Ammon's horn (tissue), 1 donor: ENCODE results near the gene FGD4.
"Not testable (repeated sequence)": the region's sequence is repeated elsewhere in the genome, so short reads cannot be mapped to it uniquely, and the experiment has no call there.

Experiments
- DNase-seq: peaks from one replicate; pipeline ENCODE4 v3.0.0-alpha.2; 2016; ENCODE audit warnings: low spot score

The FGD4 gene

DNA sequence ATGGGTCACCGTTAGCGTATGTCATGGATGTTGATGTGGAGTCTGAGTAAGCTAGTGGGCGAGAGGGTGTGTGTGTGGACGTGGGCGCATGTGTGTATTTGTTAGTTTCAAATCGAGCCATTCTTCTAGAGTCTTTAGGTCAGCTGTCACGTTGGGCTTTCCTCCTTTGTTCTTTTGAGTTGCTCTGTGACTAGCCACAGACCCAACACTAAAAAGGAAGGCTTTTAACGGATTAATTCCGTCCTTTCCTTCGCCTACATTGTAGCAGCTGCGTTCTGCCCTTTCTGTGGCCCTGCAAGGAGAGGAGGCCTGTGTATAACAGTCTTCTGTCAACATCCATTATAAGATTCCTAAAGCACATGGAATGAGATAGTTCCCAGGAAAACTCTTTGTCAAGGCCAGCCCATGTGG lies 162.6 kb downstream of the FGD4 start:
- DNase-seq, result no peak

GRCh38 chr12:32562413-32562812 lies 163.1 kb downstream of the FGD4 start:
- not testable (repeated sequence) for DNase-seq

- DNase-seq, result no peak
Measured at GRCh38 chr12:32566663-32567295, 167.4 kb downstream of the FGD4 start.

DNA sequence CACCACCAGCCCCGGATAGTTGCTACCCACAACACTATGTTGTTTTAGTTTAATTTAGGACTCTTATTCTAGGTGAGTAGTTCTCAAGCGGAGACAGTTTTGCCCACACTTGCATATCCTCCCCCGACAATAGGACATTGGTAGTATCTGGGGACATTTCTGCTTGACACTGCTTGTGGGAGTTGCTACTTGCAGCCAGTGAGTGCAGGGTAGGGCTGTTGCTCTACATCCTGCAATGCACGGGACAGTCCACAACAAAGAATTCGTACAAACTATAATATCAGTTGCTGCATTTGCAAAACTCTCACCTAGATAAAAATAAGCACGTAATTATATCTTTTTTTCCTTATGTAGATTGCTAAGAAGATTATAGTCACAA lies 167.9 kb downstream of the FGD4 start:
- DNase-seq, result peak; percentile 57

DNA sequence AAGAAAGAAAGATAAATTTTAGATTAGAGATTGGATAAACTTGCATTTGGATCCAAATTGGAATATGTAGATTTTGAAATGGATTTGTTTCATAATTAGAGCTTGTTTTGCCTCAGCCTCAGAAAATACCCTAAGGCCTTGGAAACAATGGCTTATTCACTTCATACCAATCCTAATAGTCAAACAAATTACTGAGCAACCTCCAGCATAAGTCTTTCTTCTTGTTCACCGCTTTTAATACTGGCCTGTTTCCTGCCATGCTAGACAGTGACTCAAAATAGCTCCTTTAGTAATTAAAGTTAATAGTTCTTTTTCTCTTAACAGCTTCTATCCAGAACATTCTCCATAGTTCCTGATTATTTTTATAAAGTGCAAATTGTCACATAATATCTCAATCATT lies 168.9 kb downstream of the FGD4 start:
- no peak for DNase-seq

DNA sequence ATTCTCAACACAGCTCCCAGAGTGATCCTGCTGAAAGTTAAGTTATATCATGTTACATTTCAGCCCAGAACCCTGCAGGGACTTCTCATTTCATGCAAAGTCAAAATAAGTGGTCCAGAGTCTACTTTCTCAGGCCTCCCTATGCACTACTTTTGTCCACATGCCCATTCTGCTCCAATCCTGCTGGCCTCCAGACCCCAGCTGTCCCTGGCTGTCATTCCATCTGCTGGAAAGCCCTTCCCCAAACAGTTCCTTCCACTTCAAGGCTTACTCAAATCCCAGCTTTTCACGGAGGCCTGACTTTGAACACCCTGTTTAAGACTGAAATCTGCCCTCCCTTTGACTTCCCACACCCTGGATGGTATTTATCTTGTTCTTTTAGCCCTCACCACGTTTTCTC lies 169.9 kb downstream of the FGD4 start:
- DNase-seq, result no peak

GRCh38 chr12:32574585-32574984 lies 175.2 kb downstream of the FGD4 start:
- DNase-seq, result no peak

GRCh38 chr12:32577328-32577727 lies 178.0 kb downstream of the FGD4 start:
- DNase-seq, result no peak

GRCh38 chr12:32583534-32583933 lies 184.2 kb downstream of the FGD4 start:
- DNase-seq, result no peak

DNA sequence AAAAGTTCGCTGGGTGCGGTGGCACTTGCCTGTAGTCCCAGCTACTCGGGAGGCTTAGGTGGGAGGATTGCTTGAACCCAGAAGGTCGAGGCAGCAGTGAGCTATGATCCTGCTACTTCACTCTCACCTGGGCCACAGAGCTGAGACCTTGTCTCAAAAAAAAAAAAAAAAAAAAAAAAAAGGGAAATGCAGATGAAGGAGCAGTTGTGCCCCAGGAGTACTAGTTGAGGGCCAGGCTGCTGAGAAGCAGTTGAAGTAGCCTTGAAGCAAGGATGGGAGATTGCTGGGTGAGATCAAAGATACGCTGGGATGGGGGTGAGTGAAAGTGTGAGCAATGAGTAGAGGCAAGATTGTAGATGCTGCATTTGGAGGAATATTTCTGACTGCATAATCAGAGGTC lies 186.3 kb downstream of the FGD4 start:
- no peak for DNase-seq

GRCh38 chr12:32586390-32586789 lies 187.0 kb downstream of the FGD4 start:
- DNase-seq, result peak; percentile 35

- no peak for DNase-seq
Measured at GRCh38 chr12:32587581-32588495, 188.5 kb downstream of the FGD4 start.

- DNase-seq, result no peak
Measured at GRCh38 chr12:32588604-32589003, 189.2 kb downstream of the FGD4 start.

- no peak for DNase-seq
Measured at GRCh38 chr12:32589165-32589865, 190.0 kb downstream of the FGD4 start.

GRCh38 chr12:32595251-32595650 lies 195.9 kb downstream of the FGD4 start:
- DNase-seq, result no peak

- DNase-seq, result no peak
Measured at GRCh38 chr12:32596030-32596429, 196.7 kb downstream of the FGD4 start.

- DNase-seq, result no peak
Measured at GRCh38 chr12:32598688-32599087, 199.3 kb downstream of the FGD4 start.

DNA sequence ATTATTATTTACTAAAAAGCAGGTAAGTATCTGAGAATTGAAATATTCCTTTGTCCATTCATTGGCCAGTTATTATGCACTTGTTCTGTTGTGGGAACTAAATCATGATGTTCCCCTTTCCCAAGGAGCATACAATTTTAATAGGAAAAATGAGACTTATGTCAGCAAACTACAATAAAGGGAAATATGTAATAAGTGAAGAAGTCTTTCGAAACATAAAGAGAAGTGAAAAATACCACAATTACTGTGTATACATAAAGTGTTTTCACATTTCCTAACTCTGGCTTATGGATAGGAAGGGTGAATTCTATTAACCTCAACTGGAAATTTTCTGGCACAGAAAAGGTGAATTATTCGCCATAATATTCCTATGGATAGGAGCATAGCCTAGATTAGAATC lies 201.3 kb downstream of the FGD4 start:
- no peak for DNase-seq

DNA sequence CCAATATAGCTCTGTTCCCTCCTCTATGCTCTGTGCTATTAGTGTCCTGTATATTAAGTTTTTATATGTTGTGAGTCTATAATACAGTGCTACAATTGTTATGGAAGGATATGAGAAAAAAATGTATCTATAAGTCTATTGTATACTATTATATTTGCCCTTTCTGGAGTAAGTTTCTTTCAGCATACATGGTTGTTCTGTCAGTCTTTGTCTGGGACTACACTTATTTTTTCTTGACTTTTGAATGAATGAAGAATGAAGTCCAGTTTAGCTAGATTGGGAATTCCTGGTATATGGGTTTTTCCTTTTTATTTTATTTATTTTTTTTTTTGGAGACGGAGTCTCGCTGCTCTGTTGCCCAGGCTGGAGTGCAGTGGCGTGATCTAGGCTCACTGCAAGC lies 203.7 kb downstream of the FGD4 start:
- no peak for DNase-seq

DNA sequence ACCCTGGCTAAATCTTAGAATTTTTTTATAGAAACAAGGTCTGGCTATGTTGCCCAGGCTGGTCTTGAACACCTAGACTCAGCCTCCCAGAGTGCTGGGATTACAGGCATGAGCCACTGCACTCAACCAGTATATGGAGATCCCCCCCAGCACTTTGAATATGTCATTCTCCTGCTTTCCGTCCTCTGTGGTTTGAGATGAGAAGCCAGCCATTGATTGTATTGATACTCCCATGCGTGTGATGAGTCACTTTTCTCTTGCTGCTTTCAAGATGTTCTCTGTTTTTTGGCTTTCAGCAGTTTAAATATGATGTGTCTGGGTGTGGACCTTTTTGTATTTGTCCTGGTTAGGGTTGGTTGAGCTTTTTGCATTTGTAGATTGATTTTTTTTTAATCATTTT lies 204.5 kb downstream of the FGD4 start:
- no peak for DNase-seq

DNA sequence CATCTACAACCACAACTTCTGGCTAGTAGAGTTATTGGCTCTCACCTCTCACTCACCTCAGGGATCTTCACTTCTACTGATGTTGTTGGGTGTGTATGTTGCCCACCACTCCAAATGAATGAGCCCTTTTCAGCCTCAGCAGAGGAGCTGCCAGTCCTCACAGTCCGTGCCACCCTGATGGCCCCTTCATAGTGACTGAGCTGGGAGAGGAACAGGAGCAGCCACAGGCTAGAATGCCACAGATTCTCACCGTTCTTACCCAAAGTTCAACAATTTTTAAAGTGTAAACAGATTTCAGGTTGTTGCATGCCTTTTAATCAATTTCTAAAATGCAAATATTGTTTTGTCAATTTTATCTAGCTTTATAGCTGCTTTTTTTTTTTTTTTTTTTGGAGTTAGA lies 205.2 kb downstream of the FGD4 start:
- no peak for DNase-seq

DNA sequence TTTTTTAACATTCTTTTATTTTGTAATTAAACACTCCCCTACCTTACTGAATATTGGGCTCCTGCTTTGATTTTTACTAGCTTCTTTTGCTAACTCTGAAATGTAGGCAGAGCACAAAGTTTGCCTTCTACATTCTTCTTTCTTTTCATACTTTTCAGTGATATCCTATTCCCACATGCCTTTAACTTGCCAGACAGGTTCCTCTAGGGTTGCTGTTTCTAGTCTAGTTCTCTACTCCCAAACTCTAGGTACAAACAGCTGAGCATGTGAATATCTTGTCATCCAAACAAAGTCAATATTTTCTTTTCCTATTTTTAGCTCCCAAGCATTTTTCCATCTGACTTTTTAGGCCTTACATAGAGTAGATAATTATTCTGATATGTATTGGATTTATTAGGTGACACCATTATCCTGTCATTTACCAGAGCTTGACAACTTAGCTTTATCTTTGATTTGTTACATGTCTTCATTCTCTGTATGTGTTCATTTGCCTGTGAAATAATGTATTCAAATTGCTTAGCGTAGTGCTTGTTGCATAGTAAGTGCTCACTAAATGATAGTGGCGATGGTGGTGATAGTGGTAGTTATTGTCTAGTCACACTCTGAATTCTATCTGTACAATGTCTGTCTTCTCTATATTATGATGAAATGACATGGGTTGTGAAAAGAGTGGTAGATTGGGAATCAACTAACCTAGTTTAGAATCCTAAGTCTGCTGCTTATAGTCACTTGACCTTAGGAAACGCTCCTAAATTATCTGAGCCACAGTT lies 206.2 kb downstream of the FGD4 start:
- no peak for DNase-seq
